ENCODE data around the gene DIS3L2. TPM values are rescaled to one million over a fixed set of nuclear protein-coding genes. Genes with fewer than 3 reads are reported as not detected.

DIS3L2 gene
- total and polyA plus RNA-seq, 2 experiments from 2014 or later: 15.2 to 25.3 TPM

GRCh38 chr2:231966886-231967285 is 5.4 kb downstream of the DIS3L2 start (continued):
- TF ChIP-seq ZNF462 (CRISPR knock-in tag; IDR thresholded peaks at IDR 0.05) (no peak), ETS1 (IDR thresholded peaks at IDR 0.05) (no peak), POLR2AphosphoS5 (IDR thresholded peaks at IDR 0.05; ENCODE audit: low read depth) (no peak)

GRCh38 chr2:231968820-231969219 is 7.3 kb downstream of the DIS3L2 start:
- Histone ChIP-seq H3K9me2 (ENCODE audit: insufficient read depth) (no peaks in the 10 kb centered on the region), H3K4me3 (no peak overlapping the region), H3K4me1 (ENCODE audit: insufficient read depth) (no peaks in the 10 kb centered on the region), H3K79me2 (replicated peaks; ENCODE audit: insufficient read depth) (peaks cover 58% of the 10 kb centered on the region), H3K36me3 (ENCODE audit: insufficient read depth) (no peaks in the 10 kb centered on the region), H3F3A (replicated peaks; ENCODE audit: low read depth) (no peaks in the 10 kb centered on the region), H4K20me1 (replicated peaks; ENCODE audit: insufficient read depth) (no peaks in the 10 kb centered on the region; the same call in 1 of the 2 replicates), H3K27ac (ENCODE audit: low read depth) (no peak overlapping the region), H2AFZ (no peak overlapping the region), H3K27me3 (ENCODE audit: insufficient read depth) (no peaks in the 10 kb centered on the region), H3K4me2 (no peak overlapping the region)
- peaks cover 17% of the 10 kb centered on the region; the same call in 2 of the 3 replicates for H3K9me3 Mint-ChIP-seq
- no peak for ATAC-seq
- no peak for DNase-seq (ENCODE audit: low spot score)
- no peak overlapping the region for H3K27ac Mint-ChIP-seq
- no peaks in the 10 kb centered on the region for H3K4me1 Mint-ChIP-seq
- no peak overlapping the region for H3K4me3 Mint-ChIP-seq
- TF ChIP-seq ETS1 (IDR thresholded peaks at IDR 0.05) (no peak), EZH2 (IDR thresholded peaks at IDR 0.05; ENCODE audit: low read depth, unreplicated experiment) (no peak), STAT1 (IDR thresholded peaks at IDR 0.05; ENCODE audit: unreplicated experiment) (no peak), JUNB (IDR thresholded peaks at IDR 0.05; ENCODE audit: unreplicated experiment) (no peak)
- peaks cover 4% of the 10 kb centered on the region for H3K27me3 Mint-ChIP-seq (ENCODE audit: insufficient read depth, low read depth, poor library complexity)
- peaks cover 17% of the 10 kb centered on the region; the same call in 1 of the 3 replicates for H3K36me3 Mint-ChIP-seq (ENCODE audit: low read depth)
